ENCODE results near the gene ASB16. TPM values are rescaled to one million over a fixed set of nuclear protein-coding genes. Genes with fewer than 3 reads are reported as not detected.

ASB16 gene, protein sequence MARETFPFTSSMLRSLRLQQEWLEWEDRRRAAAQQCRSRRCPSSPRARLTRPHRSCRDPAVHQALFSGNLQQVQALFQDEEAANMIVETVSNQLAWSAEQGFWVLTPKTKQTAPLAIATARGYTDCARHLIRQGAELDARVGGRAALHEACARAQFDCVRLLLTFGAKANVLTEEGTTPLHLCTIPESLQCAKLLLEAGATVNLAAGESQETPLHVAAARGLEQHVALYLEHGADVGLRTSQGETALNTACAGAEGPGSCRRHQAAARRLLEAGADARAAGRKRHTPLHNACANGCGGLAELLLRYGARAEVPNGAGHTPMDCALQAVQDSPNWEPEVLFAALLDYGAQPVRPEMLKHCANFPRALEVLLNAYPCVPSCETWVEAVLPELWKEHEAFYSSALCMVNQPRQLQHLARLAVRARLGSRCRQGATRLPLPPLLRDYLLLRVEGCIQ
- total RNA-seq (2011; cell fraction: chromatin; rRNA removed; ENCODE audit: low replicate concordance), result 0.44 TPM in 1 of 2 replicates, not detected in the other
- total RNA-seq (2011; cell fraction: nucleolus; rRNA removed), result 0.33 and 0.39 TPM in 2 replicates
- total RNA-seq (2011; cell fraction: nucleoplasm; rRNA removed), result 0.31 TPM in 1 of 2 replicates, not detected in the other
- not detected in 2 replicates for total RNA-seq (2014; rRNA removed)
- not detected in 2 replicates for total RNA-seq (2014; rRNA removed; fragmentation: Illumina TruSeq; extraction: Trizol)
- not detected in 2 replicates for total RNA-seq (2015; rRNA removed; fragmentation: Illumina TruSeq; extraction: Trizol)
- total RNA-seq (2021), result not detected in 2 replicates
- 0.07 and 0.14 TPM in 2 replicates for polyA plus RNA-seq (2011; rRNA removed)
- 0.03 and 0.04 TPM in 2 replicates for polyA plus RNA-seq (2011; cell fraction: cytosol; rRNA removed)
- 0.07 and 0.24 TPM in 2 replicates for polyA plus RNA-seq (2011; cell fraction: nucleus; rRNA removed)
- 1.0 and 1.8 TPM in 2 replicates for polyA plus RNA-seq (2012)
- polyA plus RNA-seq (2014; fragmentation: Illumina TruSeq; extraction: Trizol), result not detected in 2 replicates
- polyA plus RNA-seq (2014; fragmentation: Nextera tagmentation; extraction: Ambion mirVana), result under 1 TPM in 1 of 2 experiments, not detected in 1; 0.03 TPM
- polyA plus RNA-seq (2014; rRNA removed), result 0.23 TPM in 1 of 2 replicates, not detected in the other
- not detected in 2 replicates for polyA minus RNA-seq (2011; rRNA and poly(A)+ RNA removed)
- polyA minus RNA-seq (2011; cell fraction: cytosol; rRNA and poly(A)+ RNA removed), result not detected in 2 replicates
- polyA minus RNA-seq (2011; cell fraction: nucleus; rRNA and poly(A)+ RNA removed), result not detected in 2 replicates
- Bru-seq, nascent RNA, result percentile 20 among the genes with signal in this experiment
- BruChase-seq, experiment 1, labeled RNA remaining after a 2-hour chase, result percentile 27 among the genes with signal in this experiment
- BruChase-seq, experiment 2, labeled RNA remaining after a 6-hour chase, result percentile 37 among the genes with signal in this experiment
- long read RNA-seq, experiment 1, partial matches to known transcripts, result 0 of 13 reads
- long read RNA-seq, experiment 1, other reads (novel, unspliced or antisense), result 13 of 13 reads
- long read RNA-seq, experiment 2, result 0 reads
- long read RNA-seq, experiment 3, partial matches to known transcripts, result 0 of 1 reads
- long read RNA-seq, experiment 3, other reads (novel, unspliced or antisense), result 1 of 1 reads

DNA sequence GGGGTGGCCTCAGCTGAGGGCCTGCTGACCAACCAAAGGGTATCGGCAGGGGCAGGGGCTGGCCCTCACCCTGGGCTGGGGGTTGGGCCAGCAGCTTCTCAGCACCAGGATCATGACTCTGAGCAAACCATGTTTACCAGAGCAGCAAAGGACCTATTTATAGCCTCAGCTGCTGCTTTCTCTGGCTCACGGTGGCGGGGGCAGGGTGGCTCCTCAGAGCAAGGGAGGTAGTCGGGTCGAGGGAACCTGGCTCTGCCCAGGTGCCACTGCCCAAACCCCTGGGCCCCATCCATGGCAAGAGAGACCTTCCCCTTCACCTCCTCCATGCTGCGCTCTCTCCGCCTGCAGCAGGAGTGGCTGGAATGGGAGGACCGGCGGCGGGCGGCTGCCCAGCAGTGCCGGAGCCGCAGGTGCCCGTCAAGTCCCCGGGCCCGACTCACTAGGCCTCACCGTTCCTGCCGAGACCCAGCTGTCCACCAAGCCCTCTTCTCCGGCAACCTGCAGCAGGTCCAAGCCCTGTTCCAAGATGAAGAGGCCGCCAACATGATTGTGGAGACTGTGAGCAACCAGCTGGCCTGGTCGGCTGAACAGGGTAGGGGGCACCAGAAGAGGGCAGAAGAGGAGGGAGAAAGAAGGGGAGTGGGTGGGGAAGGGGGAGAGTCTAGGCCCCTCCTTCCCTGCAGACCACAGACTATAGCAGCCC lies at the start of gene ASB16:
Gene ASB16 (plus strand): TSS at position 206 of the 703 bp plus-strand sequence. CDS start 86 bp downstream, at position 292.
- DNase-seq (ENCODE audit: extremely low read depth in 1 of 4, low spot score in 3 of 4), result no peak
- H4K20me1 ChIP-seq (replicated peaks; ENCODE audit: control insufficient read depth, insufficient read depth, low read length), result no peaks in the 10 kb centered on the region
- ChIA-PET CTCF (ENCODE audit: low intra/inter-chr PET ratio) (no interaction called here), POLR2A (interaction anchor here (0.6 to 1.1 kb wide), 5 partner anchors 16 to 290 kb away, joined by 3 to 5 read pairs (median 4); no protein-coding TSS in a partner anchor)
- H3K9me1 ChIP-seq (ENCODE audit: control insufficient read depth, insufficient read depth, low read length), result no peaks in the 10 kb centered on the region
- peaks cover 13 to 26% of the 10 kb centered on the region in 2 experiments; a peak in 4 of 5 replicates for H3K4me1 ChIP-seq (replicated peaks in 1 of 2; ENCODE audit: control insufficient read depth in 2 of 2, insufficient read depth in 2 of 2, low read length in 2 of 2)
- 67% methylated on average over 19 of the region's 21 CpGs for WGBS (ENCODE audit: insufficient coverage, low coverage, missing lambda C conversion rate)
- peak within 1 kb of the TSS in 1 of 2 experiments; percentile 53; a peak in 2 of 4 replicates for H3K9ac ChIP-seq (ENCODE audit: insufficient read depth in 1 of 2, low read depth in 2 of 2, low read length in 2 of 2)
- no TSS peak for BruUV-seq (replicated peaks)
- no peaks in the 10 kb centered on the region for H3K79me2 ChIP-seq (ENCODE audit: control insufficient read depth, insufficient read depth, low read length)
- intact Hi-C loops (cut with micrococcal nuclease), result no loop called here
- peaks cover 6% of the 10 kb centered on the region; the same call in 1 of the 3 replicates for H3K36me3 ChIP-seq (ENCODE audit: control insufficient read depth, insufficient read depth, low read length)
- in situ Hi-C loops (cut with MboI), result no loop called here
- no peak within 1 kb of the TSS for H2AFZ ChIP-seq (ENCODE audit: low read depth, low read length)
- no peak within 1 kb of the TSS for H3K4me2 ChIP-seq (ENCODE audit: insufficient read depth, low read length)
- no peaks in the 10 kb centered on the region for H3K27me3 ChIP-seq (ENCODE audit: control insufficient read depth in 2 of 2, insufficient read depth in 2 of 2, low read length in 2 of 2)
- no peak within 1 kb of the TSS for H3K4me3 ChIP-seq
- no peak for ATAC-seq
- FAIRE-seq, result no peak
- TF ChIP-seq POLR2G (IDR thresholded peaks at IDR 0.05; ENCODE audit: low read depth, low read length), result peak; percentile 73
- 0 out of 2 replicates have a peak, but pooled peaks have one; percentile 53 for TF ChIP-seq MEF2D (tag; conservative IDR thresholded peaks at IDR 0.05; ENCODE audit: low read depth)
- TF ChIP-seq, protein P1, sequence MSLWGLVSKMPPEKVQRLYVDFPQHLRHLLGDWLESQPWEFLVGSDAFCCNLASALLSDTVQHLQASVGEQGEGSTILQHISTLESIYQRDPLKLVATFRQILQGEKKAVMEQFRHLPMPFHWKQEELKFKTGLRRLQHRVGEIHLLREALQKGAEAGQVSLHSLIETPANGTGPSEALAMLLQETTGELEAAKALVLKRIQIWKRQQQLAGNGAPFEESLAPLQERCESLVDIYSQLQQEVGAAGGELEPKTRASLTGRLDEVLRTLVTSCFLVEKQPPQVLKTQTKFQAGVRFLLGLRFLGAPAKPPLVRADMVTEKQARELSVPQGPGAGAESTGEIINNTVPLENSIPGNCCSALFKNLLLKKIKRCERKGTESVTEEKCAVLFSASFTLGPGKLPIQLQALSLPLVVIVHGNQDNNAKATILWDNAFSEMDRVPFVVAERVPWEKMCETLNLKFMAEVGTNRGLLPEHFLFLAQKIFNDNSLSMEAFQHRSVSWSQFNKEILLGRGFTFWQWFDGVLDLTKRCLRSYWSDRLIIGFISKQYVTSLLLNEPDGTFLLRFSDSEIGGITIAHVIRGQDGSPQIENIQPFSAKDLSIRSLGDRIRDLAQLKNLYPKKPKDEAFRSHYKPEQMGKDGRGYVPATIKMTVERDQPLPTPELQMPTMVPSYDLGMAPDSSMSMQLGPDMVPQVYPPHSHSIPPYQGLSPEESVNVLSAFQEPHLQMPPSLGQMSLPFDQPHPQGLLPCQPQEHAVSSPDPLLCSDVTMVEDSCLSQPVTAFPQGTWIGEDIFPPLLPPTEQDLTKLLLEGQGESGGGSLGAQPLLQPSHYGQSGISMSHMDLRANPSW (CRISPR knock-in tag; IDR thresholded peaks at IDR 0.05), result no peak
- TF ChIP-seq MYC (IDR thresholded peaks at IDR 0.05; ENCODE audit: low read depth, low read length), result no peak
- no peak for TF ChIP-seq MYC (CRISPR knock-in tag; IDR thresholded peaks at IDR 0.05; ENCODE audit: borderline replicate concordance, low read depth)
- no peak for TF ChIP-seq ZNF384 (IDR thresholded peaks at IDR 0.05; ENCODE audit: low read depth, low read length)
- TF ChIP-seq KLF1 (tag; IDR thresholded peaks at IDR 0.05), result no peak
- TF ChIP-seq ZC3H11A (IDR thresholded peaks at IDR 0.05; ENCODE audit: low read depth, low read length), result no peak
- peak; percentile 78; the same call in 1 of the 2 replicates for TF ChIP-seq MEF2A (IDR thresholded peaks at IDR 0.05; ENCODE audit: control insufficient read depth, low read depth, low read length)
- no peak within 1 kb of the TSS for H3K27ac ChIP-seq (ENCODE audit: extremely low read depth, low read depth, low read length)
- H3K9me3 ChIP-seq (replicated peaks; ENCODE audit: control insufficient read depth, insufficient read depth, low read depth, low read length), result no peaks in the 10 kb centered on the region
